ENCODE results near the gene MED8.

The MED8 gene

GRCh38 chr1:43351421-43352350 lies 37.9 kb downstream of the MED8 start:
- TF ChIP-seq ZFX (IDR thresholded peaks at IDR 0.05; ENCODE audit: borderline replicate concordance) = no peak
- TF ChIP-seq CTCF (IDR thresholded peaks at IDR 0.05) = no peak
- H3K27ac ChIP-seq = no peak overlapping the region

GRCh38 chr1:43350976-43351375 lies 38.6 kb downstream of the MED8 start:
- TF ChIP-seq CTCF (IDR thresholded peaks at IDR 0.05) (no peak), ZFX (IDR thresholded peaks at IDR 0.05; ENCODE audit: borderline replicate concordance) (no peak)
- H3K27ac ChIP-seq = no peak overlapping the region; the same call in 1 of the 2 replicates

GRCh38 chr1:43349594-43350306 lies 39.9 kb downstream of the MED8 start:
- H3K27ac ChIP-seq = peak overlapping the region; percentile 94
- TF ChIP-seq ZFX (IDR thresholded peaks at IDR 0.05; ENCODE audit: borderline replicate concordance) (no peak), CTCF (IDR thresholded peaks at IDR 0.05) (no peak)

- H3K27ac ChIP-seq = peak overlapping the region; percentile 94
- no peak for TF ChIP-seq ZFX (IDR thresholded peaks at IDR 0.05; ENCODE audit: borderline replicate concordance)
These were observed 40.6 kb downstream of the MED8 start for GRCh38 chr1:43348809-43349593.

- peak overlapping the region; percentile 94 for H3K27ac ChIP-seq
- TF ChIP-seq CTCF (IDR thresholded peaks at IDR 0.05) = no peak
- no peak for TF ChIP-seq ZFX (IDR thresholded peaks at IDR 0.05; ENCODE audit: borderline replicate concordance)
These were observed 41.2 kb downstream of the MED8 start for GRCh38 chr1:43348343-43348808.

- H3K27ac ChIP-seq = no peak overlapping the region
- TF ChIP-seq ZFX (IDR thresholded peaks at IDR 0.05; ENCODE audit: borderline replicate concordance) = no peak
- no peak for TF ChIP-seq CTCF (IDR thresholded peaks at IDR 0.05)
These were observed 43.0 kb downstream of the MED8 start for GRCh38 chr1:43346636-43347035.

- H3K27ac ChIP-seq = no peak overlapping the region
- TF ChIP-seq ZFX (IDR thresholded peaks at IDR 0.05; ENCODE audit: borderline replicate concordance) (no peak), CTCF (IDR thresholded peaks at IDR 0.05) (no peak)
These were observed 44.5 kb downstream of the MED8 start for GRCh38 chr1:43345120-43345519.

Measured in 22Rv1 (cell line).